A673 (cell line): Measurements from ENCODE around the gene FBLN2.

Experiments
- EZH2 ChIP-seq: fragments of 200-600 bp; sonication (generic); IDR thresholded peaks from 2 replicates; pipeline ENCODE4 v1.6.1; 2017; ENCODE audit warnings: borderline replicate concordance, low read depth, mild to moderate bottlenecking, mixed read lengths, antibody characterized with exemption, low read length; ENCODE audit not compliant: poor library complexity, severe bottlenecking
- TF ChIP-seq, protein P1 (sequence below): fragments of 300-800, 200-600 bp; sonication (generic); conservative IDR thresholded peaks from 2 replicates; pipeline ENCODE4 v1.5.1; 2017; ENCODE audit warnings: low read depth, mild to moderate bottlenecking, antibody characterized with exemption, low read length, moderate library complexity, mixed read lengths

- TF ChIP-seq, protein P1, sequence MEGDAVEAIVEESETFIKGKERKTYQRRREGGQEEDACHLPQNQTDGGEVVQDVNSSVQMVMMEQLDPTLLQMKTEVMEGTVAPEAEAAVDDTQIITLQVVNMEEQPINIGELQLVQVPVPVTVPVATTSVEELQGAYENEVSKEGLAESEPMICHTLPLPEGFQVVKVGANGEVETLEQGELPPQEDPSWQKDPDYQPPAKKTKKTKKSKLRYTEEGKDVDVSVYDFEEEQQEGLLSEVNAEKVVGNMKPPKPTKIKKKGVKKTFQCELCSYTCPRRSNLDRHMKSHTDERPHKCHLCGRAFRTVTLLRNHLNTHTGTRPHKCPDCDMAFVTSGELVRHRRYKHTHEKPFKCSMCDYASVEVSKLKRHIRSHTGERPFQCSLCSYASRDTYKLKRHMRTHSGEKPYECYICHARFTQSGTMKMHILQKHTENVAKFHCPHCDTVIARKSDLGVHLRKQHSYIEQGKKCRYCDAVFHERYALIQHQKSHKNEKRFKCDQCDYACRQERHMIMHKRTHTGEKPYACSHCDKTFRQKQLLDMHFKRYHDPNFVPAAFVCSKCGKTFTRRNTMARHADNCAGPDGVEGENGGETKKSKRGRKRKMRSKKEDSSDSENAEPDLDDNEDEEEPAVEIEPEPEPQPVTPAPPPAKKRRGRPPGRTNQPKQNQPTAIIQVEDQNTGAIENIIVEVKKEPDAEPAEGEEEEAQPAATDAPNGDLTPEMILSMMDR = no peak
- TF ChIP-seq EZH2 = no peak
Measured at GRCh38 chr3:13587442-13587841, 38.5 kb downstream of the FBLN2 start.
